Panc1 (cell line): Measurements from ENCODE around the gene RAMP1. TPM values are rescaled to one million over a fixed set of nuclear protein-coding genes. Genes with fewer than 3 reads are reported as not detected.

Source experiments
- ATAC-seq: fragments of 200-7000 bp; cut with Tn5 transposase; 2 replicates; pipeline ENCODE4 v1.9.1; 2020; ENCODE audit warnings: mild to moderate bottlenecking, moderate library complexity
- BruUV-seq: library from RNA; stranded (reverse); fragments of 400-500 nt; replicated peaks from 2 replicates; lab custom pipeline; 2021; lab: Mats Ljungman, UMichigan
- CTCF ChIA-PET: fragments of 300-600 bp; sonication (Branson Sonifier 250); formaldehyde crosslinking; loops from one replicate; lab custom pipeline; 2022; ENCODE audit warnings: antibody characterized with exemption; lab: Charles Lee
- POLR2A ChIA-PET: fragments of 300-600 bp; sonication (Branson Sonifier 250); formaldehyde crosslinking; loops from one replicate; lab custom pipeline; 2022; ENCODE audit warnings: antibody characterized with exemption; lab: Charles Lee
- DNase-seq: peaks from one replicate; pipeline ENCODE4 v3.0.0-alpha.2; 2010; ENCODE audit warnings: low read depth, low spot score
- H3K27ac ChIP-seq: 2 replicates; pipeline ENCODE4 v1.5.1; 2011; ENCODE audit warnings: mild to moderate bottlenecking, low read length, inconsistent platforms
- H3K27me3 ChIP-seq: fragments of 200-500 bp; sonication (Bioruptor generic); 2 replicates; pipeline ENCODE4 v1.6.0; 2014; ENCODE audit warnings: low read length, inconsistent platforms; ENCODE audit not compliant: control insufficient read depth, insufficient read depth
- H3K36me3 ChIP-seq: fragments of 200-500 bp; sonication (Bioruptor generic); 2 replicates; pipeline ENCODE4 v1.5.1; 2014; ENCODE audit warnings: inconsistent platforms, mild to moderate bottlenecking, low read length, moderate library complexity; ENCODE audit not compliant: control insufficient read depth, insufficient read depth
- H3K4me1 ChIP-seq: 2 replicates; pipeline ENCODE4 v1.5.1; 2011; ENCODE audit warnings: inconsistent platforms, mild to moderate bottlenecking, low read length, moderate library complexity; ENCODE audit not compliant: control insufficient read depth, insufficient read depth
- H3K4me3 ChIP-seq, 2 experiments: 2 replicates each; pipeline ENCODE4 v1.5.1; 2011 to 2012; ENCODE audit warnings: low read depth in 2 of 2, low read length in 2 of 2, mild to moderate bottlenecking in 2 of 2, inconsistent platforms in 1 of 2, moderate library complexity in 1 of 2
- H3K9me3 ChIP-seq: fragments of 200-500 bp; sonication (Bioruptor generic); 2 replicates; pipeline ENCODE4 v1.5.1; 2014; ENCODE audit warnings: low read depth, mild to moderate bottlenecking, inconsistent platforms, low read length, moderate library complexity; ENCODE audit not compliant: control insufficient read depth, insufficient read depth
- CTCF ChIP-seq: fragments of 450-650 bp; IDR thresholded peaks from 2 replicates; pipeline ENCODE4 v1.5.1; 2017; ENCODE audit warnings: mild to moderate bottlenecking
- POLR2AphosphoS5 ChIP-seq: IDR thresholded peaks from 2 replicates; pipeline ENCODE4 v1.6.1; 2012; ENCODE audit warnings: mild to moderate bottlenecking, low read depth, low read length, moderate library complexity
- REST ChIP-seq, 2 experiments: IDR thresholded peaks; 2 replicates each; pipeline ENCODE4 v1.6.1; 2011 to 2012; ENCODE audit warnings: low read depth in 2 of 2, control low read depth in 1 of 2, low read length in 1 of 2, mild to moderate bottlenecking in 1 of 2, moderate library complexity in 1 of 2; ENCODE audit not compliant: insufficient read depth in 1 of 2
- SIN3A ChIP-seq: IDR thresholded peaks from 2 replicates; pipeline ENCODE4 v1.6.1; 2012; ENCODE audit warnings: low read depth, mild to moderate bottlenecking, low read length, moderate library complexity, borderline replicate concordance; ENCODE audit not compliant: insufficient read depth
- TCF7L2 ChIP-seq: IDR thresholded peaks from 2 replicates; pipeline ENCODE4 v1.6.1; 2011; ENCODE audit warnings: mild to moderate bottlenecking, low read depth, low read length, inconsistent platforms
- in situ Hi-C: cut with HindIII; loops from 2 replicates; pipeline ENCODE4 v1.10.0; 2016; ENCODE audit warnings: low sequenced_read_pairs, low pct_unique_long_range_greater_than_20kb
- intact Hi-C: fragments of 100-400 bp; cut with micrococcal nuclease; formaldehyde crosslinking; loops from one replicate; pipeline ENCODE4 v1.10.0; 2022; ENCODE audit not compliant: unreplicated experiment
- total RNA-seq: library from RNA; stranded (reverse); gene quantifications from one replicate; pipeline ENCODE4 v1.2.1, GENCODE V29; 2021; ENCODE audit not compliant: unreplicated experiment

RAMP1 gene
- total RNA-seq, 1 experiment from 2014 or later, result 17.6 TPM

- H3K36me3 ChIP-seq, result no peaks in the 10 kb centered on the region
- H3K4me1 ChIP-seq, result no peaks in the 10 kb centered on the region
- CTCF ChIA-PET, result no interaction called here
- intact Hi-C loops (no loop called here), in situ Hi-C loops (no loop called here)
- no peak for ATAC-seq
- H3K4me3 ChIP-seq, result no peak overlapping the region
- no peak for DNase-seq
- POLR2A ChIA-PET, result interaction anchor here (0.6 kb wide), 1 partner anchor 16 kb away, joined by 3 read pairs; no protein-coding TSS in a partner anchor
- BruUV-seq, result no TSS peak
- H3K27ac ChIP-seq, result no peak overlapping the region
- no peak for TF ChIP-seq POLR2AphosphoS5
- TF ChIP-seq SIN3A, result no peak
- no peak for TF ChIP-seq REST (IDR thresholded peaks at IDR 0.05; ENCODE audit: insufficient read depth in 1 of 2, low read depth in 2 of 2, low read length in 1 of 2)
- TF ChIP-seq CTCF, result no peak
- TF ChIP-seq TCF7L2, result no peak
- H3K27me3 ChIP-seq, result no peaks in the 10 kb centered on the region
- no peaks in the 10 kb centered on the region for H3K9me3 ChIP-seq
Measured at GRCh38 chr2:237916296-237916695, 56.9 kb downstream of the RAMP1 start.

GRCh38 chr2:237917696-237918374 lies 58.4 kb downstream of the RAMP1 start:
- CTCF ChIA-PET, result no interaction called here
- in situ Hi-C loops, result no loop called here

More at GRCh38 chr2:237917696-237918374, 58.4 kb downstream of the RAMP1 start:
- Histone ChIP-seq H3K27ac (no peak overlapping the region), H3K36me3 (no peaks in the 10 kb centered on the region), H3K4me3 (no peak overlapping the region), H3K27me3 (no peaks in the 10 kb centered on the region), H3K4me1 (no peaks in the 10 kb centered on the region), H3K9me3 (no peaks in the 10 kb centered on the region)
- TF ChIP-seq TCF7L2 (no peak), CTCF (no peak), REST (IDR thresholded peaks at IDR 0.05; ENCODE audit: insufficient read depth in 1 of 2, low read depth in 2 of 2, low read length in 1 of 2) (no peak), POLR2AphosphoS5 (no peak), SIN3A (no peak)
- no peak for DNase-seq
- ATAC-seq, result no peak
- POLR2A ChIA-PET, result no interaction called here
- intact Hi-C loops, result no loop called here
- BruUV-seq, result no TSS peak
